Endometrial microvascular endothelial cells (primary cell): ENCODE data around the gene SMURF2. TPM values are rescaled to one million over a fixed set of nuclear protein-coding genes. Genes with fewer than 3 reads are reported as not detected.
"Not testable (repeated sequence)": the region's sequence is repeated elsewhere in the genome, so short reads cannot be mapped to it uniquely, and the experiment has no call there.

Source experiments
- in situ Hi-C: cut with HindIII; loops from 2 replicates; pipeline ENCODE4 v1.10.0; 2017; ENCODE audit warnings: low sequenced_read_pairs, low pct_unique_long_range_greater_than_20kb; ENCODE audit errors: inconsistent ontology term
- total RNA-seq: library from RNA; depleted of rRNA; stranded (reverse); fragments of >200 nt; gene quantifications from one replicate; pipeline ENCODE4 v1.2.3, GENCODE V29; 2015; ENCODE audit errors: inconsistent ontology term

Gene SMURF2
- total RNA-seq, 1 donor from 2014 or later, result 138 TPM

DNA sequence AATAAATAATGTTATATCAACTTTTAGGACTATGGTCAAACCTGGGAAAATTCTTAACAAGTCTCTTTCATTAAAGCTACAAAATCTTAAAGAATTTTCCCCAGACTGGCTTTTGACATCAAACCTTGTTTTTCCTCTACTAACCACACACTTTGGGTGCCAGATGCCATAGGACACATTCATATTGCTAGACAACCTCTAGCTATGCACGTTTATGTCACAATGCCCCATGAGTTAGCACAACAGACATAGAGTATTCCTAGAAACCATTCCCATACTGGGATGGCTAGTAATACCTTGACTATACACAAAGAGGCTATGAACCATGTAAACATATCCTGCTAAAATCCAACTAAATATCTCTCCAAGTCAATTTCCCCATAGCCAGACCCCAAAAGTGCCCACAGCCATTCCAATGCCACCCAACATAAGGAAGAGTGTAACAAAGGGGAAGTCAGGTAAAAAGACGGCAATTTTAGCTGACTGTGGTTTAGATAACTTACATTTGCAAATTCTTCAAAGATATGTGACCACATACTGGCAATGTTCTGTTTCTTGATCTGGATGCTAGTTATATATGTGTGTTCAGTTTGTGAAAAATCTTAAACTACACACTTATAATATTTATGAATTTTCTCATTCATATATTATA lies 23.4 kb downstream of the SMURF2 start:
- in situ Hi-C loops, result no loop called here

DNA sequence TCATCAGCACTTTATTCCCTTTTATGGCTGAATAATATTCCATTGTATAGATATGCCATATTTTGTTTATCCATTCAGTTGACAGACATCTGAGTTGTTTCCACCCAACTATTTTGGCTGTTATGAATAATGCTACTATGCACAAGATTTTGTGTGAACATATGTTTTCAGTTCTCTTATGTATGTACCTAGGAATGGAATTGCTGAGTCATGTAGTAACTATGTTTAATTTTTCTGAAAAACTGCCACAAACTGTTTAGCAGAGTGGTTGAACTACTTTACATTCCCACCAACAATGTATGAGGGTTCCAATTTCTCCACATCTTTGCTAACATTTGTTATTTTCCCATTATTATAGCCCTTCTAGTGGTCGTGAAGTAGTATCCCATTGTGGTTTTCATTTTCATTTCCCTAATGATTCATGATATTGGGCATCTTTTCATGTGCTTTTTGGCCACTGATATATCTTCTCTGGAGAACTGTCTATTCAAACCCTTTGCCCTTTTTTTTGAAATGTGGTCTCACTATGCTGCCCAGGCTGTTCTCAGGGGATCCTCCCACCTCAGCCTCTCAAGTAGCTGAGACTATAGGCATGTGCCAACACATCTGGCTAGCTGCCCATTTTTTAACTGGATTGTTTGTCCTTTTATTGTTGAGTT lies 26.3 kb downstream of the SMURF2 start:
- in situ Hi-C loops, result no loop called here

DNA sequence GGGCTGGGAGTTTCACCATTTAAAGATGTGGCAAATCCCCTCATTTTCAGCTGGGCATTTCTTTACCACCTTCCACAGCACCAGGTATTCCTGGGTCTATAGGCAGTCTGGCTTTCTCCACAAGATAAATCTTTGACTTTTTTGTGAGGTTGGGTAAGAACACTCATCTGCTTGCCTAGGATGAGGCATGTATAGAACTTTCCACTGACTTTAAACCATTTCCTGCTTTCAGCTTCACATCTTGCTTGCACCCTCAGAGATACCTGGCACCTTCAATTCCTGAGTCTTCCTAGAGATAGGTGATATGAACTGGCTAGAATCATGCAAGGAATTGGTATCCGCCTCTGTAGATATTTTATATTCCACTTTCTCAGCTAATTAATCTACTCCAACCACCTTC lies 27.9 kb downstream of the SMURF2 start:
- in situ Hi-C loops, result no loop called here

DNA sequence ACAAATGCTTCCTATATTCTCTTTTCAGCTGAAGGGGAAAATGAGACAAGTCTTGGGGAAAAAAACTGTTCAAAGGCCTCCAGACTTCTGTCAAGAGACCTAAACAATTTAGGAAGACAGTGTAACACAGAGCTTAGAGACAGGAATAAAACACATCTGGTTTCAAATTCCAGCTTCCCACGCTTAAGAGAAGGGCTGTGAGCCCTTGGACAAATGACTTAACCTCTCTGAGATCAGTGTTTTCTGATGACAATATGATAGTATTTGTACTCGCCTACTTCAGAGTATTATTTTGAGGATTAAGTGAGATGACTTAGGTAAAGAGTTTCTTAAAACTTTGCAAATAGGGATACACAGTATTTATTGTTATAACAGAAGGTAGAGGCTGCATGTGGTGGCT lies 29.5 kb downstream of the SMURF2 start:
- in situ Hi-C loops, result no loop called here

DNA sequence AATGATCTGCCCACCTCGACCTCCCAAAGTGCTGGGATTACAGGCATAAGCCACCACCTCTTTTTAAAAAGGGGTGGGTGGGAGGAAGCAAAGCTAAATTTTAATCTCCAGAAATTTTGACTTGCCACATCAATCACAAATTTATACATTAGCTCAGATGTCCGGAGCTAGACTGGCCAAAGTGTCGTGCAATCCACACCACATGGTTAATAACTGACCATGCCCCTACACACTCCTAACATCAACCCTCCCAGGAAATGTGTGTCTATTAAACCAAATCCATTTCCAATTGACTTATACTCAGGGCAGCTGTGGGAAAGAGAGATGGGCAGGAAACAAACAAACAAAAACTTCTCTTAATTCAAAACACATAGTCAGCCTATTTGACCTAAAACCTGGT lies 29.9 kb downstream of the SMURF2 start:
- in situ Hi-C loops, result no loop called here

DNA sequence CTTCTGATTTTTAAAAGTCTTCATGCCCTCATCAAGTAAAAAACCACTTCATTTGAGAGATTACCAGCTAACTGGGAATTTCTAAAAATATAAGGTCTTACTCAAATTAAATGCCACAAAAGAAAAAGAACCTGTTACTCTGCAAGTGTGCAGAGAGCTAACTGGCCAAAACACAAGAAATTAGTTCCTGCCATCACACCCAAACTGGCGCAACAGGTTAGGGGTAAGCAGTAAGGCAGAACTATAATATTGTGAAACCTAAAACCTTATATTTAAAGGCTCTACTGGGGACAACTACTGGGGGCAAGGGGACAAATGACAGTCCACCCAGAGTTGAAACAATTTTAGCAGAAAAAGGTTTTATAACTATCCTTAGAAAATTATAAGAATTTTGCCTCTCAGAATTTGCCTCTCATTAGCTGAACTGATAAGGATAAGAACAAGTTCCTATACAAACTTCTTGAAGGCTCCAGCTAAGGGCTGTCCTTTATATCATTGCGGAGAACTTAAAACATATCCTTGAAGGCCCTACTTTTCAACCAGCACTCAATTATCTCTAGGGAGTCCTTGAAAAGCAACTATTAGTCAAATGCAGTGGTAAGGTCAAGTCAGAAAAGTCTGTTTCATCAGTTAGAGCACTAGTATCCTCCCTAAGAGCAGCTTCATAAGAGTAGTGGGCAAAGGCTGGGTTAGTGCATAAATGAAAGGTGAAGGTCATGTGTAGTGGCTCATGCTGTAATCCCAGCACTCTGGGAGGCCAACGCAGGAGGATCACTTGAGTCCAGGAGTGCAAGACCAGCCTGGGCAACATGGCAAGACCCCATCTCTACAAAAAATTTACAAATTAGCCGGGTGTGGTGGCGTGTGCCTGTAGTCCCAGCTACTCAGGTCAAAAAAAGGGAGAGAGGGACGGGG lies 31.5 kb downstream of the SMURF2 start:
- in situ Hi-C loops, result no loop called here

DNA sequence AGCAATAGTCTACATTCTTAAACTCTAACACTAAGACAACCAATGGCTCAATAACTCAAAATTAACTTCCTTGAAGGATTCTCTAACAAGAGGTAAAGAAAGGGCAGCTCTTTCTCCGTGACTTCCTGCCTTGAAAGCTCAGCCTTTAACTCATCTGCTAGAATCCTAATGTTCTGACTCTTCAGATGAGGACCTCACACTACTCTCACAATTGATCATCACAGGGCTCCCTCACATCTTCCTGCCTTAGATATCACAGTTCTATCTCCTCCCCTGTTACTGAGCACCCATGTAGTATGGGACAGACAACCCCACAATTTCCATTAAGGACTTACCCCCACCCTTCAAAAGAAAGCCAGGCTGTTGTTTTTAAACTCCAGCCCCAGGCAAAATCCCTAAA lies 33.5 kb downstream of the SMURF2 start:
- in situ Hi-C loops, result no loop called here

DNA sequence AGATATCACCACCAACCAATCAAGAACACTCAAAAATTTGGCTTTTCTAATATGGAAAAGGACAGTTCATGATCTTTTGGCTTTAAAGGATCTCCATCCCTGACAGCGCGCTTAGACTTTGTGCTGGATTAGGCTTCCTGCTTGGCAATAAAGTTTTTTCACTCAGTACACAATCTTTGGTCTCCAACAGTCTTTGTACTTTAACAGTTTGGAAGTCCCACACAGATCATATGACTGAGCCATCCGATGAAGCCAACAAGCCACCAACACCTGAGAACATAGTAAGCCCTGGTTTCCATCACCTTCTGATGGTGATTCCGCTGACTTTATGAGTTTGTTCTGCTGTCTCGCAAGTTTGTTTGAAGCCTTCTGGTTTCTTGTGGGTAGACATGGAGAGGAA lies 34.3 kb downstream of the SMURF2 start:
- in situ Hi-C loops, result no loop called here

DNA sequence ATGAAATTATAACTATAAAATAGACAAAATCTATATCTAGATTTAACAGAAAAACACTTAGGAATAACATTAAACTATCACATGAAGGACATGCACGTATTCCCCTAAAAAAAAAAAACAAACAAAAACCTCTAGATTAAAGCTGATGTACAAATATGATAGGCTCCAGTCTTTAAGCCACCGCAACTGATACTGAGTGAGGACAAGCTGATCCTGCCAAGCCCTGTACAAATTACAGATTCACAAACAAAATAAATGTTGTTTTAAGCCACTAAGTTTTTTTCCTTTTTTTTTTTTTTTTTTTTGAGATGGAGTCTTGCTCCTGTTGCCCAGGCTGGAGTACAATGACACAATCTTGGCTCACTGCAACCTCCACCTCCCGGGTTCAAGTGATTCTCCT lies 35.3 kb downstream of the SMURF2 start:
- in situ Hi-C loops, result no loop called here

DNA sequence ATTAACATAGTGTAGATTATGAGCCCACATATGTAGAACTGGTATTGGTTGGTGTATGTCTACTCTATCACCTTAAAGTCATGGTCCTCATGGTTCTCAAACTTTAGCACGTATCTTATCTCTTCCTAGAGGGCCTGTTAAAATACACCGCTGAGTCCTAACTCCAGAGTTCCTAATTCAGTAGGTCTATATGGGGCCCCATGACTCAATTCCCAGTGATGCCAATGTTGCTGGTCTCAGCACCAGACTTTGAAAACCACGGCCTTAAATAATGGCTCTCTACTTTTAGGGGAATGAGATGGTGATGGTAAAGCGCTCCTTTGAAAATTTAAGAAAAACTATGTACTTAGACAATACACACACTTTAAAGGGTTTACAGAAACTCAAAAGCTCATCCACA lies 36.6 kb downstream of the SMURF2 start:
- in situ Hi-C loops, result no loop called here

DNA sequence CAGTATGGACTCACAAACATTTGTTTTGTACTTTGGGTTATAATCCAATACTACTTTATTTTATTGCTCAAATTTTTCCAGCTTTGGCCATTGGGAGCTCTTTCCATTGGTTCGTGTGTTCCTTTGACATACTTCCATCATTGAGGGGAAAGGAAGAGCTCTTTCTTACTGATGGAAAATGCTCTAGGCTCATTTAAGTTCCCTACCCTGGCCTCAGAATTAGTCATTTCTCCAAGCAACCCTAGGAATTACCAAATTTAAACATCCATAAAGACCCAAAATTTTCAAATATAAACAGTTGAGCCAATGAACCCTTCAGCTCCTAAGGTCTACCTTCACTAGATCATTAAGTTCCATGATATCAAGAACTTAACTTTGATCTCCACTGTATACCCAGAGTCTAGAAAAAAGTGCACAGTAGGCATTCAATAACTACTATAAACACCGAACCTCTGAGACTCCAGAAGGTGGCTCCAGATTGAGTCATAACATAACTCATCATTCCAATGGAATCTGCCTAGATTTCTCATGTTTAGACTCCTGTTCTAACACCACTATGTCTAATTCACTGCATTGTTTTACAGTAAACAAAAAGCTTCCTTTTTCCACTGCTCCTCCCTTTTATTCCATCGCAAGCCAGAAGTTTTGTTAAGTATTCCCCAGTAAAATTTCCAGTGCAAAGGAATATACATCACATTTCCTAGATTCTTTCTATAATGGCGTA lies 39.0 kb downstream of the SMURF2 start:
- in situ Hi-C loops, result no loop called here

DNA sequence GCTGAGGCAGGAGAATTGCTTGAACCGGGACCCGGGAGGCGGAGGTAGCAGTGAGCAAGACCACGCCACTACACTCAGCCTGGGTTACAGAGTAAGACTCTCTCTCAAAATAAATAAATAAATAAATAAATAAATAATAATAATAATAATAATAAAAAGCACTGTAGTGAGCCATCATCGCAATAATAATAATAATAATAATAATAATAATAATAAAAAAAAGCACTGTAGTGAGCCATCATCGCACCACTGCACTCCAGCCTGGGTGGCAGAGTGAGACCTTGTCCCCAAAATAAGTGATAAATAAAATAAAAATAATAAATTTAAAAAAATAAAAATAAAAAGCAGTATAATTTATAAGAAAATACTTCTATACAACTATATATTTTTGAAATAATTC lies 40.3 kb downstream of the SMURF2 start:
- in situ Hi-C loops, result no loop called here

DNA sequence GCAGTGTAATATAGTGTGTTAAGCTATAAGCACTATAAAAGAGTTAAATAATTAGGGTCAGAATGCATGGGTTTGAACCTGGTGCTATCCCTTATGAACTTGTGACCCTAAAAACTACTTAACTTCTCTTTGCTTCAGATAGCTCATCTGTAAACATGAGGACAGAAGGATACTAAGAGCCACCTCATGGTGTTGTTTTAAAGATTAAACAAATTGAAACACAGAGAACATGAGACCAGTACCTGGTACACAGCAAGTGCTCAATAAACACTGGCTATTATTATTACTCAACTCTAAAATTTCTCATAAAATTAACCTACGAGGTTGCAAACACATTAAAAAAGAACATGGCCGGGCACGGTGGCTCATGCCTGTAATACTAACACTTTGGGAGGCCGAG lies 43.3 kb downstream of the SMURF2 start:
- in situ Hi-C loops, result no loop called here

DNA sequence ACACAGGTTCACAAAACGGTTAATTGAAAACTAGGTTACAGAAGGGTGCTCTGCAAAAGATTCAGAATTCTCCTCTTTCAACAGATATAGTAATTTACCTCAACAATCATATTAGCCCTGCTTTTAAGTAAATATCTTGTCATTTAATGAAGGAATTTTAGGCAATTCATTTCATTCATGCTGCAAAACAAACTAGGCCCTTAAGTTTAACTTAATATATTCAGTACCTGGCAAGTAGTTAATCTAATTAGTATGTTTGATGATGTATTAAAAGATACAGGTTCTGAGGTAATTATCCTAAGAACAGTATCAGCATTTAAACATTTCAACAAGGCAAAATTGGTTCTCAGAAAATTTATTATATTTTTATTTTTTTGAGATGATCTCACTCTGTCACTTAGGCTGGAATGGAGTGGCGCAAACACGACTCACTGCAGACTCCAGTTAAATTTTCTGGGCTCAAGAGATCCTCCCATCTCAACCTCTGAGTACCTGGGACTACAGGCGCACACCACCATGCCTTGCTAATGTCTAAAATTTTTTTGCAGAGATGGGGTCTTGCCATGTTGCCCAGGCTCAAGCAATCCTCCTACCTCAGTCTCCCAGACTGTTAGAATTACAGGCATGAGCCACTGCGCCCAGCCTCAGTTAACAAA lies 44.9 kb downstream of the SMURF2 start:
- in situ Hi-C loops, result no loop called here

DNA sequence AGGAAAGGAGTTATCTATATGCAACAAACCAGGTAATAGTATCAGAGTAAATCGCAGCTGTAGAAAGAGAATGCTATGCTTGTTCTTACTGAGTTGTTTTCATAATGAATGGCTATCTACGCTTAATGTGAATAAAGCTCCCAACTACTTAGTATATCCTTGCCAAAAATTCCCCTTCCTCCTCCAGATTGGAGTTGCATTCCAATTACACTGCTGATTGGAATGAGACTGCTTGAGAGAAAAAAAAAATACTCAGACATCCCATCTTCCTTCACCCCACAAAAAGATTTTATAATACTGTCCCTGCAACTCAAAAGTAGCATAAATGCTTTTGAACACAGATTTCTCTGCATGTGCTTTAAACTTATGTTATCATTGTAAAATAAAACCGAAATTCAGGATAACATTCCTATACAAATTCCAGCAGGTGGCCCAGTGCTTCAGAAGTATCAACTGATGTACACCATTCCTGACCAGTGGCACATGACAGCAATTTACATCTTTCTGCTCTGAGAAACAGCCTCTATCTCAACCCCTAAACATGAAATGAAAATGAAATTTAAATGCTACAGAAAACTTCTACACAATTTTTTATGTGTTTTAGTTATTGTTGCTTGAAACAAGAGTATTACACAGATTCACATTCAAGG lies 47.0 kb downstream of the SMURF2 start:
- in situ Hi-C loops, result no loop called here

DNA sequence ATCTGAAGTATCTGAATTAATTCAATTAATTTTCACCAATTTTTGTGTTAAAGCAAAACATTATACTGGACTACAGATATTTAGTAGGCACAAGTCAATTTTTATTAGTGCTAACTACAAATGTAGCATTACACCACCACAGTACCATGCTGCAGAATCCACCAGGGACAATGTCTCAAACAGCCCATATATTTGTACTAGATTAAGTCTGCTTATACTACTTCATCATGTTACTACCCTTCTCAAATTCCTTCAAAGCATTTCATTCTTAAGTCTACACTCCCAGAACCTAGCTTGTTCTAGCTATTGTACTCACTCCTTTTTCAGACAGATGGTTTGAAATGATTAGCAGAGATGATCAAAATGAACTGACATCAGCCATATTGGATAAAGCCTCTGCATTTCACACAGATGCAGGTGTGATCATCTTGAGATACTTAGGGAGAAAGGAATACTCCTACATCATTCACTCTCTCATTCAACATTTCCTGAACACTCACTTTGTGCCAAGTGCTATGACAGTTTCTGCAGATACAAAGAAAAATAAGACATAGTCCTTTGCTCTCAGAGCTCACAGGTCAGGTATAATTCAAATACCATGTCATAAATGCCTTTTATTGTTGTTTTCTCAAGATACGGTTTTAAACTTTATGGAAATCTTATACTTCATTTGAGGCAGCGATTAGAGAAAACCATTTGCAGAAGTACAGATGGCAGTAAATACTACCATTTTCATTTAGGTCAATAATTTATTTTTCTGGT lies 47.7 kb downstream of the SMURF2 start:
- in situ Hi-C loops, result no loop called here

DNA sequence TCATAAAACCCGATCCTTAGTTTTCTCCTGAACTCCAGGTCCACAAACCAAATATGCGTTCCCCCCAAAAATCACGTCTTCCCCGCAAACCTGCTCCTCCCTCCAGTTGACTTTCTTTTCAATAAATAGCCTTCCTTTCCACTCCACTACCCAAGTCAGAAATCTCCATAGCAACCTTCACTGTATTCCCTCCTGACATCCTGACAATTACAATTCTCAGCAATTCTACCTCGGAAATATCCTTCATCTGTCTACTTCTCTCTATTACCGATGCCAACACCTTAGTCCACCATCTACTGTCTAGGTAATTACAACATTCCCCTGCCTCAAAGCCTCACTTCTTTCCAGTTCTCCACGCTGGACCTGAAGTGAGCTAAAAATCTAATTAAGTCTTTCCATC lies 50.7 kb downstream of the SMURF2 start:
- in situ Hi-C loops, result no loop called here

DNA sequence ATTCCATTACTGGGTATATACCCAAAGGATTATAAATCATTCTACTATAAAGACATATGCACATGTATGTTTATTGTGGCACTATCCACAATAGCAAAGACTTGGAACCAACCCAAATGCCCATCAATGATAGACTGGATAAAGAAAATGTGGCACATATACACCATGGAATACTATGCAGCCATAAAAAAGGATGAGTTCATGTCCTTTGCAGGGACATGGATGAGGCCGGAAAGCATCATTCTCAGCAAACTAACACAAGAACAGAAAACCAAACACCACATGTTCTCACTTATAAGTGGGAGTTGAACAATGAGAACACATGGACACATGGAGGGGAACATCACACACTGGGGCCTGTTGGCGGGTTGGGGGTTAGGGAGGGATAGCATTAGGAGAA lies 51.9 kb downstream of the SMURF2 start:
- in situ Hi-C loops, result not testable (repeated sequence)
